Vagina (tissue), 2 donors: ENCODE data around the gene RPL15.

Experiments used
- POLR2A ChIP-seq, 2 donors: fragments of 450-650 bp; IDR thresholded peaks; one replicate each; pipeline ENCODE4 v1.6.1; 2017; ENCODE audit warnings: antibody characterized with exemption in 2 of 2, mild to moderate bottlenecking in 2 of 2, moderate library complexity in 2 of 2
- POLR2AphosphoS5 ChIP-seq, 2 donors: sonication (generic); formaldehyde crosslinking; IDR thresholded peaks; one replicate each; pipeline ENCODE4 v1.9.0; 2017; ENCODE audit warnings: antibody characterized with exemption in 2 of 2, mild to moderate bottlenecking in 2 of 2, low read depth in 1 of 2; ENCODE audit not compliant: insufficient read depth in 1 of 2
- TF ChIP-seq, protein P1 (sequence below), 3 experiments: fragments of 450-650 bp in 2 of 3; fragments of 200-600 bp in 1 of 3; sonication (generic) in 1 of 3; IDR thresholded peaks; one replicate each; pipeline ENCODE4 v1.5.1; 2017 to 2019; ENCODE audit warnings: antibody characterized with exemption in 3 of 3, mild to moderate bottlenecking in 2 of 3, moderate library complexity in 2 of 3

DNA sequence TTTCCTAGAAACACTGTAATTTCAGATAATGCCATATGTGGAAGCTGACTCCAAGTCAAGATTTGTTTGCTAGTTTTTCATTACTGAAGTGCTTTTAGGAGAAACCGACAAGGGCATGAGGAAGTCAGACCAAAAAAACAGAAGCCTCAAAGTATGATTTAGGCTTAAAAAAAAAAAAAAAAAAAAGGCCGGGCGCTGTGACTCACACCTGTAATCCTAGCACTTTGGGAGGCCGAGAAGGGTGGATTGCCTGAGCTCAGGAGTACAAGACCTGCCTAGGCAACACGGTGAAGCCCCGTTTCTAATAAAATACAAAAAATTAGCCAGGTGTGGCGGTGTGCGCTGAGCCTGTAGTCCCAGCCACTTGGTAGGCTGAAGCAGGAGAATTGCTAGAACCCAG is 11.6 kb downstream of the RPL15 start:
- TF ChIP-seq, protein P1, sequence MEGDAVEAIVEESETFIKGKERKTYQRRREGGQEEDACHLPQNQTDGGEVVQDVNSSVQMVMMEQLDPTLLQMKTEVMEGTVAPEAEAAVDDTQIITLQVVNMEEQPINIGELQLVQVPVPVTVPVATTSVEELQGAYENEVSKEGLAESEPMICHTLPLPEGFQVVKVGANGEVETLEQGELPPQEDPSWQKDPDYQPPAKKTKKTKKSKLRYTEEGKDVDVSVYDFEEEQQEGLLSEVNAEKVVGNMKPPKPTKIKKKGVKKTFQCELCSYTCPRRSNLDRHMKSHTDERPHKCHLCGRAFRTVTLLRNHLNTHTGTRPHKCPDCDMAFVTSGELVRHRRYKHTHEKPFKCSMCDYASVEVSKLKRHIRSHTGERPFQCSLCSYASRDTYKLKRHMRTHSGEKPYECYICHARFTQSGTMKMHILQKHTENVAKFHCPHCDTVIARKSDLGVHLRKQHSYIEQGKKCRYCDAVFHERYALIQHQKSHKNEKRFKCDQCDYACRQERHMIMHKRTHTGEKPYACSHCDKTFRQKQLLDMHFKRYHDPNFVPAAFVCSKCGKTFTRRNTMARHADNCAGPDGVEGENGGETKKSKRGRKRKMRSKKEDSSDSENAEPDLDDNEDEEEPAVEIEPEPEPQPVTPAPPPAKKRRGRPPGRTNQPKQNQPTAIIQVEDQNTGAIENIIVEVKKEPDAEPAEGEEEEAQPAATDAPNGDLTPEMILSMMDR (IDR thresholded peaks at IDR 0.05) = no peak
- no peak for TF ChIP-seq POLR2A (IDR thresholded peaks at IDR 0.05)
- TF ChIP-seq POLR2AphosphoS5 (IDR thresholded peaks at IDR 0.05; ENCODE audit: insufficient read depth in 1 of 2, low read depth in 1 of 2) = no peak
